SK-N-SH (cell line): ENCODE data around the gene PROC. TPM values are rescaled to one million over a fixed set of nuclear protein-coding genes. Genes with fewer than 3 reads are reported as not detected.

Experiments used
- CTCF ChIA-PET: fragments of 300-600, 350-600 bp; formaldehyde crosslinking; extraction: SDS; loops from one replicate; lab custom pipeline; 2021; lab: Yijun Ruan, JAX
- POLR2A ChIA-PET: fragments of 350-600 bp; sonication (Branson Sonifier 250); formaldehyde crosslinking; extraction: SDS; loops from one replicate; lab custom pipeline; 2020; ENCODE audit warnings: antibody characterized with exemption, inconsistent platforms; lab: Yijun Ruan, JAX
- DNase-seq: peaks from one replicate; pipeline ENCODE4 v3.0.0; 2012
- H2AFZ ChIP-seq: fragments of 200-600 bp; sonication (generic); 2 replicates; pipeline ENCODE4 v1.8.1; 2016; ENCODE audit warnings: antibody characterized with exemption, mild to moderate bottlenecking, low read depth
- H3F3A ChIP-seq: fragments of 200-600 bp; sonication (generic); replicated peaks from 2 replicates; pipeline ENCODE3; 2016; ENCODE audit warnings: antibody characterized with exemption, mild to moderate bottlenecking; ENCODE audit not compliant: insufficient read depth
- H3K27ac ChIP-seq, 2 experiments: fragments of 200-500 bp in 1 of 2; fragments of 200-600 bp in 1 of 2; sonication (Bioruptor generic) in 1 of 2; sonication (generic), shearing (Covaris generic) in 1 of 2; 2 replicates each; pipeline versions ENCODE4 v1.5.1 to v1.6.1; 2014 to 2016; ENCODE audit warnings: low read depth in 2 of 2, inconsistent platforms in 1 of 2, low read length in 1 of 2, mild to moderate bottlenecking in 1 of 2, mixed read lengths in 1 of 2
- H3K27me3 ChIP-seq: fragments of 200-600 bp; sonication (generic), shearing (Covaris generic); 2 replicates; pipeline ENCODE4 v1.6.1; 2016; ENCODE audit warnings: mixed run types; ENCODE audit not compliant: insufficient read depth
- H3K36me3 ChIP-seq, 2 experiments: fragments of 200-500 bp in 1 of 2; fragments of 200-600 bp in 1 of 2; sonication (Bioruptor generic) in 1 of 2; sonication (generic) in 1 of 2; replicated peaks in 1 of 2; 2 replicates each; pipeline versions ENCODE3 to v1.5.1; 2014 to 2016; ENCODE audit warnings: low read length in 1 of 2, mild to moderate bottlenecking in 1 of 2; ENCODE audit not compliant: insufficient read depth in 2 of 2, control insufficient read depth in 1 of 2
- H3K4me1 ChIP-seq, 2 experiments: fragments of 200-500 bp in 1 of 2; fragments of 200-600 bp in 1 of 2; sonication (Bioruptor generic) in 1 of 2; sonication (generic), shearing (Covaris generic) in 1 of 2; 2 replicates each; pipeline versions ENCODE4 v1.5.1 to v1.6.1; 2014 to 2016; ENCODE audit warnings: low read depth in 1 of 2, low read length in 1 of 2, mixed run types in 1 of 2; ENCODE audit not compliant: insufficient read depth in 2 of 2, control insufficient read depth in 1 of 2
- H3K4me2 ChIP-seq: fragments of 200-600 bp; sonication (generic), shearing (Covaris generic); 2 replicates; pipeline ENCODE4 v1.6.1; 2017; ENCODE audit warnings: mixed run types
- H3K4me3 ChIP-seq, 2 experiments: fragments of 200-500 bp in 1 of 2; fragments of 200-600 bp in 1 of 2; sonication (Bioruptor generic) in 1 of 2; sonication (generic), shearing (Covaris generic) in 1 of 2; 2 replicates each; pipeline versions ENCODE4 v1.5.1 to v1.8.1; 2014 to 2016; ENCODE audit warnings: low read depth in 2 of 2, inconsistent platforms in 1 of 2, low read length in 1 of 2, mild to moderate bottlenecking in 1 of 2, mixed read lengths in 1 of 2, moderate library complexity in 1 of 2
- H3K79me2 ChIP-seq: fragments of 200-600 bp; sonication (generic); 2 replicates; pipeline ENCODE4 v1.8.1; 2017; ENCODE audit warnings: mild to moderate bottlenecking; ENCODE audit not compliant: insufficient read depth
- H3K9ac ChIP-seq: fragments of 200-600 bp; sonication (generic); 2 replicates; pipeline ENCODE4 v1.6.1; 2017; ENCODE audit warnings: mixed run types
- H3K9me2 ChIP-seq: fragments of 200-600 bp; sonication (generic); 2 replicates; pipeline ENCODE4 v1.6.1; 2017; ENCODE audit warnings: mixed run types
- H3K9me3 ChIP-seq: fragments of 200-600 bp; sonication (generic); 2 replicates; pipeline ENCODE4 v1.6.1; 2017; ENCODE audit warnings: mixed run types, mild to moderate bottlenecking, moderate library complexity
- H4K20me1 ChIP-seq: fragments of 200-600 bp; sonication (generic); 2 replicates; pipeline ENCODE4 v1.6.1; 2017; ENCODE audit warnings: mild to moderate bottlenecking, mixed run types; ENCODE audit not compliant: insufficient read depth
- CHD2 ChIP-seq: fragments of 150-350 bp; IDR thresholded peaks from 2 replicates; pipeline ENCODE4 v1.6.1; 2018; ENCODE audit warnings: low read length; ENCODE audit not compliant: partially characterized antibody
- EP300 ChIP-seq, 2 experiments: IDR thresholded peaks; 2 replicates each; pipeline versions ENCODE4 v1.4.0 to v1.6.1; 2012; ENCODE audit warnings: borderline replicate concordance in 1 of 2, low read depth in 1 of 2, low read length in 1 of 2
- EZH2phosphoT487 ChIP-seq: fragments of 200-600 bp; sonication (generic); IDR thresholded peaks from 2 replicates; pipeline ENCODE4 v1.6.1; 2017; ENCODE audit warnings: low read depth, mixed run types, mild to moderate bottlenecking, antibody characterized with exemption, moderate library complexity, borderline replicate concordance
- FOXJ3 ChIP-seq: sonication (generic); formaldehyde crosslinking; IDR thresholded peaks from 2 replicates; pipeline ENCODE4 v1.5.1; 2020; ENCODE audit warnings: mild to moderate bottlenecking, missing genetic modification reagents
- GATA2 ChIP-seq: sonication (generic); formaldehyde crosslinking; IDR thresholded peaks from 2 replicates; pipeline ENCODE4 v1.5.0; 2020; ENCODE audit warnings: mild to moderate bottlenecking, missing genetic modification reagents
- JUND ChIP-seq: IDR thresholded peaks from 2 replicates; pipeline ENCODE4 v1.4.0; 2012
- MXI1 ChIP-seq: IDR thresholded peaks from 2 replicates; pipeline ENCODE4 v1.6.1; 2012; ENCODE audit warnings: mild to moderate bottlenecking, low read depth, low read length, improper control_type of control experiment
- NRF1 ChIP-seq: IDR thresholded peaks from 2 replicates; pipeline ENCODE4 v1.6.1; 2012; ENCODE audit warnings: low read depth, mild to moderate bottlenecking, low read length
- RAD21 ChIP-seq: IDR thresholded peaks from 2 replicates; pipeline ENCODE4 v1.6.1; 2012; ENCODE audit warnings: mild to moderate bottlenecking, low read length
- RCOR1 ChIP-seq: fragments of 150-350 bp; IDR thresholded peaks from 2 replicates; pipeline ENCODE4 v1.6.1; 2017; ENCODE audit warnings: antibody characterized with exemption, low read length
- SIN3A ChIP-seq: IDR thresholded peaks from 2 replicates; pipeline ENCODE4 v1.6.1; 2012; ENCODE audit warnings: low read depth, mild to moderate bottlenecking, low read length, moderate library complexity, borderline replicate concordance
- SMC3 ChIP-seq: IDR thresholded peaks from 2 replicates; pipeline ENCODE4 v1.6.1; 2012; ENCODE audit warnings: low read depth, low read length, improper control_type of control experiment
- TEAD4 ChIP-seq: IDR thresholded peaks from 2 replicates; pipeline ENCODE4 v1.4.0; 2012; ENCODE audit warnings: mild to moderate bottlenecking, borderline replicate concordance; ENCODE audit not compliant: insufficient read depth
- USF1 ChIP-seq: IDR thresholded peaks from 2 replicates; pipeline ENCODE4 v1.4.0; 2012; ENCODE audit warnings: low read depth, borderline replicate concordance
- WGBS: methylation state at CpG from one replicate; pipeline ENCODE4 v1.1.6; 2017; ENCODE audit warnings: low lambda C conversion rate; 5-methylcytosine and 5-hydroxymethylcytosine counted together
- polyA plus RNA-seq, 3 experiments: library from polyadenylated mRNA; depleted of rRNA; stranded (reverse); fragments of >200 nt; gene quantifications; 2 replicates each; pipeline ENCODE4 v1.2.3, GENCODE V29; 2012
- TF ChIP-seq, protein P1 (sequence below): IDR thresholded peaks from 2 replicates; pipeline ENCODE4 v1.4.0; 2012; ENCODE audit warnings: low read depth, borderline replicate concordance
- TF ChIP-seq, protein P2 (sequence below): fragments of 150-350 bp; IDR thresholded peaks from 2 replicates; pipeline ENCODE4 v1.6.1; 2017; ENCODE audit warnings: antibody characterized with exemption, low read length, low read depth, borderline replicate concordance
- TF ChIP-seq, protein P3 (sequence below): fragments of 150-350 bp; IDR thresholded peaks from 2 replicates; pipeline ENCODE4 v1.6.1; 2016; ENCODE audit warnings: mild to moderate bottlenecking, low read depth, low read length
- TF ChIP-seq, protein P4 (sequence below): fragments of 200-600 bp; sonication (generic); IDR thresholded peaks from 2 replicates; pipeline ENCODE4 v1.6.1; 2017; ENCODE audit warnings: antibody characterized with exemption, mild to moderate bottlenecking, moderate library complexity

PROC gene
- polyA plus RNA-seq, 1 of the 3 experiments (the other 2 are of a cell fraction): 0.10 TPM

- Histone ChIP-seq H3K9me3 (no peaks in the 10 kb centered on the region), H4K20me1 (no peaks in the 10 kb centered on the region), H3K27ac (peak overlapping the region in 1 of 2 experiments; percentile 20; a peak in 2 of 4 replicates), H3K4me3 (no peak overlapping the region), H3K27me3 (no peaks in the 10 kb centered on the region)
- ChIA-PET POLR2A (no interaction called here), CTCF (interaction anchor here (1.0 to 2.9 kb wide), 3 partner anchors 15 to 79 kb away, joined by 3 to 13 read pairs (median 4); no protein-coding TSS in a partner anchor)
- no peak for TF ChIP-seq TEAD4
- no peak for TF ChIP-seq RCOR1
- no peak for TF ChIP-seq RAD21
- no peak for TF ChIP-seq FOXJ3 (CRISPR knock-in tag)
- TF ChIP-seq MXI1: no peak
- no peak for TF ChIP-seq JUND
- TF ChIP-seq, protein P1, sequence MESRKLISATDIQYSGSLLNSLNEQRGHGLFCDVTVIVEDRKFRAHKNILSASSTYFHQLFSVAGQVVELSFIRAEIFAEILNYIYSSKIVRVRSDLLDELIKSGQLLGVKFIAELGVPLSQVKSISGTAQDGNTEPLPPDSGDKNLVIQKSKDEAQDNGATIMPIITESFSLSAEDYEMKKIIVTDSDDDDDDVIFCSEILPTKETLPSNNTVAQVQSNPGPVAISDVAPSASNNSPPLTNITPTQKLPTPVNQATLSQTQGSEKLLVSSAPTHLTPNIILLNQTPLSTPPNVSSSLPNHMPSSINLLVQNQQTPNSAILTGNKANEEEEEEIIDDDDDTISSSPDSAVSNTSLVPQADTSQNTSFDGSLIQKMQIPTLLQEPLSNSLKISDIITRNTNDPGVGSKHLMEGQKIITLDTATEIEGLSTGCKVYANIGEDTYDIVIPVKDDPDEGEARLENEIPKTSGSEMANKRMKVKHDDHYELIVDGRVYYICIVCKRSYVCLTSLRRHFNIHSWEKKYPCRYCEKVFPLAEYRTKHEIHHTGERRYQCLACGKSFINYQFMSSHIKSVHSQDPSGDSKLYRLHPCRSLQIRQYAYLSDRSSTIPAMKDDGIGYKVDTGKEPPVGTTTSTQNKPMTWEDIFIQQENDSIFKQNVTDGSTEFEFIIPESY: no peak
- no peak for TF ChIP-seq EZH2phosphoT487
- TF ChIP-seq, protein P2, sequence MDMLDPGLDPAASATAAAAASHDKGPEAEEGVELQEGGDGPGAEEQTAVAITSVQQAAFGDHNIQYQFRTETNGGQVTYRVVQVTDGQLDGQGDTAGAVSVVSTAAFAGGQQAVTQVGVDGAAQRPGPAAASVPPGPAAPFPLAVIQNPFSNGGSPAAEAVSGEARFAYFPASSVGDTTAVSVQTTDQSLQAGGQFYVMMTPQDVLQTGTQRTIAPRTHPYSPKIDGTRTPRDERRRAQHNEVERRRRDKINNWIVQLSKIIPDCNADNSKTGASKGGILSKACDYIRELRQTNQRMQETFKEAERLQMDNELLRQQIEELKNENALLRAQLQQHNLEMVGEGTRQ: no peak
- no peak for TF ChIP-seq SIN3A
- no peak for TF ChIP-seq GATA2 (CRISPR knock-in tag)
- no peak for TF ChIP-seq NRF1
- TF ChIP-seq USF1: no peak
- TF ChIP-seq, protein P3, sequence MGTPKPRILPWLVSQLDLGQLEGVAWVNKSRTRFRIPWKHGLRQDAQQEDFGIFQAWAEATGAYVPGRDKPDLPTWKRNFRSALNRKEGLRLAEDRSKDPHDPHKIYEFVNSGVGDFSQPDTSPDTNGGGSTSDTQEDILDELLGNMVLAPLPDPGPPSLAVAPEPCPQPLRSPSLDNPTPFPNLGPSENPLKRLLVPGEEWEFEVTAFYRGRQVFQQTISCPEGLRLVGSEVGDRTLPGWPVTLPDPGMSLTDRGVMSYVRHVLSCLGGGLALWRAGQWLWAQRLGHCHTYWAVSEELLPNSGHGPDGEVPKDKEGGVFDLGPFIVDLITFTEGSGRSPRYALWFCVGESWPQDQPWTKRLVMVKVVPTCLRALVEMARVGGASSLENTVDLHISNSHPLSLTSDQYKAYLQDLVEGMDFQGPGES: no peak
- no peak for TF ChIP-seq CHD2
- TF ChIP-seq, protein P4, sequence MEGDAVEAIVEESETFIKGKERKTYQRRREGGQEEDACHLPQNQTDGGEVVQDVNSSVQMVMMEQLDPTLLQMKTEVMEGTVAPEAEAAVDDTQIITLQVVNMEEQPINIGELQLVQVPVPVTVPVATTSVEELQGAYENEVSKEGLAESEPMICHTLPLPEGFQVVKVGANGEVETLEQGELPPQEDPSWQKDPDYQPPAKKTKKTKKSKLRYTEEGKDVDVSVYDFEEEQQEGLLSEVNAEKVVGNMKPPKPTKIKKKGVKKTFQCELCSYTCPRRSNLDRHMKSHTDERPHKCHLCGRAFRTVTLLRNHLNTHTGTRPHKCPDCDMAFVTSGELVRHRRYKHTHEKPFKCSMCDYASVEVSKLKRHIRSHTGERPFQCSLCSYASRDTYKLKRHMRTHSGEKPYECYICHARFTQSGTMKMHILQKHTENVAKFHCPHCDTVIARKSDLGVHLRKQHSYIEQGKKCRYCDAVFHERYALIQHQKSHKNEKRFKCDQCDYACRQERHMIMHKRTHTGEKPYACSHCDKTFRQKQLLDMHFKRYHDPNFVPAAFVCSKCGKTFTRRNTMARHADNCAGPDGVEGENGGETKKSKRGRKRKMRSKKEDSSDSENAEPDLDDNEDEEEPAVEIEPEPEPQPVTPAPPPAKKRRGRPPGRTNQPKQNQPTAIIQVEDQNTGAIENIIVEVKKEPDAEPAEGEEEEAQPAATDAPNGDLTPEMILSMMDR: no peak
- no peak for TF ChIP-seq SMC3
- no peak for TF ChIP-seq EP300 (IDR thresholded peaks at IDR 0.05; ENCODE audit: borderline replicate concordance in 1 of 2, low read depth in 1 of 2, low read length in 1 of 2)
- TF ChIP-seq, all 33 proteins: peak for 0
- Histone ChIP-seq H3K9me2 (no peaks in the 10 kb centered on the region), H3K4me2 (no peak overlapping the region), H3K79me2 (no peaks in the 10 kb centered on the region), H3K4me1 (peaks cover 10 to 30% of the 10 kb centered on the region in 2 experiments; a peak in 3 of 4 replicates), H3F3A (peaks cover 22% of the 10 kb centered on the region), H2AFZ (no peak overlapping the region), H3K36me3 (no peaks in the 10 kb centered on the region), H3K9ac (no peak overlapping the region)
- no peak for DNase-seq
- 83% methylated on average over 30 of the region's 39 CpGs for WGBS
These were observed 17.1 kb upstream of the PROC start for GRCh38 chr2:127400897-127401756.
